K562 (cell line): ENCODE results near the gene ORC5. TPM values are rescaled to one million over a fixed set of nuclear protein-coding genes. Genes with fewer than 3 reads are reported as not detected.

Experiments
- ATAC-seq: fragments of 200-7000 bp; cut with Tn5 transposase; 3 replicates; pipeline ENCODE4 v1.9.1; 2020; ENCODE audit warnings: moderate library complexity
- BruUV-seq: library from RNA; stranded (reverse); fragments of 400-500 nt; replicated peaks from 2 replicates; lab custom pipeline; 2021; lab: Mats Ljungman, UMichigan
- CTCF ChIA-PET: fragments of 300-600 bp; formaldehyde crosslinking; extraction: SDS; loops from one replicate; lab custom pipeline; 2021; ENCODE audit warnings: low intra/inter-chr PET ratio; lab: Yijun Ruan, JAX
- POLR2A ChIA-PET: fragments of 300-600, 350-650 bp; sonication (Branson Sonifier 250); formaldehyde crosslinking; extraction: SDS; loops from one replicate; lab custom pipeline; 2021; ENCODE audit warnings: antibody characterized with exemption, inconsistent platforms; lab: Yijun Ruan, JAX
- DNase-seq, 4 experiments: peaks; one replicate each; pipeline versions ENCODE4 v3.0.0 to v3.0.0-alpha.2; 2011 to 2018; ENCODE audit warnings: low spot score in 3 of 4, mixed read lengths in 3 of 4; ENCODE audit errors: extremely low read depth in 1 of 4
- FAIRE-seq: peaks from 2 replicates; lab custom pipeline; 2011; peaks lifted over from hg19 to GRCh38; lab: Jason Lieb, UNC
- H2AFZ ChIP-seq: 2 replicates; pipeline ENCODE4 v1.6.0; 2011; ENCODE audit warnings: low read depth, low read length, control low read depth, inconsistent platforms
- H3K27ac ChIP-seq: fragments of 200-600 bp; 3 replicates; pipeline ENCODE4 v1.8.0; 2011; ENCODE audit warnings: low read depth, mild to moderate bottlenecking, control low read depth, inconsistent platforms, low read length, moderate library complexity, mixed read lengths; ENCODE audit errors: extremely low read depth
- H3K27me3 ChIP-seq, 2 experiments: fragments of 300-600 bp in 1 of 2; 2 replicates in 1 of 2; 3 replicates in 1 of 2; pipeline versions ENCODE4 v1.6.0 to v1.8.0; 2011; ENCODE audit warnings: inconsistent platforms in 2 of 2, low read length in 2 of 2, mild to moderate bottlenecking in 1 of 2, mixed read lengths in 1 of 2, moderate library complexity in 1 of 2; ENCODE audit not compliant: control insufficient read depth in 2 of 2, insufficient read depth in 2 of 2
- H3K36me3 ChIP-seq: fragments of 300-600 bp; 3 replicates; pipeline ENCODE4 v1.8.0; 2011; ENCODE audit warnings: mild to moderate bottlenecking, low read length, inconsistent platforms; ENCODE audit not compliant: control insufficient read depth, insufficient read depth
- H3K4me1 ChIP-seq, 2 experiments: fragments of 200-600 bp in 1 of 2; replicated peaks in 1 of 2; 2 replicates in 1 of 2; 3 replicates in 1 of 2; pipeline versions ENCODE4 v1.5.1 to v1.8.0; 2011; ENCODE audit warnings: inconsistent platforms in 2 of 2, low read length in 2 of 2, mild to moderate bottlenecking in 1 of 2, mixed read lengths in 1 of 2, moderate library complexity in 1 of 2; ENCODE audit not compliant: control insufficient read depth in 2 of 2, insufficient read depth in 2 of 2
- H3K4me2 ChIP-seq: 2 replicates; pipeline ENCODE4 v1.6.1; 2011; ENCODE audit warnings: low read length, control low read depth, inconsistent platforms, mixed read lengths; ENCODE audit not compliant: insufficient read depth
- H3K4me3 ChIP-seq: fragments of 200-600 bp; sonication (generic), shearing (Covaris generic); 2 replicates; pipeline ENCODE4 v1.5.1; 2016; ENCODE audit warnings: control low read depth, inconsistent platforms
- H3K79me2 ChIP-seq: fragments of 200-600 bp; 3 replicates; pipeline ENCODE4 v1.8.0; 2011; ENCODE audit warnings: low read length, inconsistent platforms; ENCODE audit not compliant: control insufficient read depth, insufficient read depth
- H3K9ac ChIP-seq, 2 experiments: 2 replicates each; pipeline versions ENCODE4 v1.6.0 to v1.6.1; 2011; ENCODE audit warnings: low read depth in 2 of 2, low read length in 2 of 2, control low read depth in 1 of 2, inconsistent platforms in 1 of 2, mild to moderate bottlenecking in 1 of 2, mixed read lengths in 1 of 2; ENCODE audit not compliant: insufficient read depth in 1 of 2
- H3K9me1 ChIP-seq: one replicate; pipeline ENCODE4 v1.6.0; 2011; ENCODE audit warnings: inconsistent platforms, mild to moderate bottlenecking, low read length, moderate library complexity; ENCODE audit not compliant: control insufficient read depth, insufficient read depth
- H3K9me3 ChIP-seq: replicated peaks from 2 replicates; pipeline ENCODE4 v1.5.1; 2011; ENCODE audit warnings: low read depth, low read length, inconsistent platforms; ENCODE audit not compliant: control insufficient read depth, insufficient read depth
- H4K20me1 ChIP-seq: replicated peaks from 2 replicates; pipeline ENCODE4 v1.6.1; 2011; ENCODE audit warnings: low read length, inconsistent platforms, mixed read lengths; ENCODE audit not compliant: control insufficient read depth, insufficient read depth
- ATF2 ChIP-seq: sonication (generic); formaldehyde crosslinking; IDR thresholded peaks from 2 replicates; pipeline ENCODE4 v1.8.1; 2022; ENCODE audit warnings: missing genetic modification reagents
- ATF7 ChIP-seq: fragments of 450-650 bp; IDR thresholded peaks from 2 replicates; pipeline ENCODE4 v1.7.1; 2014; ENCODE audit warnings: mild to moderate bottlenecking, moderate library complexity
- CHD2 ChIP-seq: IDR thresholded peaks from 2 replicates; pipeline ENCODE4 v1.6.1; 2011; ENCODE audit warnings: low read depth, low read length
- E2F5 ChIP-seq: sonication (generic); formaldehyde crosslinking; IDR thresholded peaks from 2 replicates; pipeline ENCODE4 v1.8.0; 2022; ENCODE audit warnings: mild to moderate bottlenecking, missing genetic modification reagents
- HINFP ChIP-seq: fragments of 450-650 bp; conservative IDR thresholded peaks from 2 replicates; pipeline ENCODE4 v1.6.1; 2016; ENCODE audit warnings: missing genetic modification characterization, low read depth, mild to moderate bottlenecking, control low read depth, missing compliant biosample characterization
- HMBOX1 ChIP-seq: sonication (generic); IDR thresholded peaks from 2 replicates; pipeline ENCODE4 v1.6.1; 2016
- HMG20B ChIP-seq: fragments of 250-450 bp; sonication (Bioruptor Pico); IDR thresholded peaks from 2 replicates; pipeline ENCODE4 v1.5.0; 2021; ENCODE audit warnings: mild to moderate bottlenecking
- IRF2 ChIP-seq: sonication (generic); formaldehyde crosslinking; IDR thresholded peaks from 2 replicates; pipeline ENCODE4 v1.8.1; 2022; ENCODE audit warnings: mild to moderate bottlenecking, missing genetic modification reagents
- MCM3 ChIP-seq: fragments of 450-650 bp; IDR thresholded peaks from 2 replicates; pipeline ENCODE4 v1.6.1; 2016
- NBN ChIP-seq: fragments of 450-650 bp; IDR thresholded peaks from 2 replicates; pipeline ENCODE4 v1.6.1; 2016; ENCODE audit warnings: low read depth, mild to moderate bottlenecking
- NR1H2 ChIP-seq: sonication (generic); formaldehyde crosslinking; IDR thresholded peaks from 2 replicates; pipeline ENCODE4 v1.4.0; 2020; ENCODE audit warnings: mild to moderate bottlenecking, missing genetic modification reagents
- PHB ChIP-seq: fragments of 250-450 bp; sonication (Bioruptor Pico); IDR thresholded peaks from 2 replicates; pipeline ENCODE4 v1.5.0; 2021
- RB1 ChIP-seq: fragments of 450-650 bp; IDR thresholded peaks from 2 replicates; pipeline ENCODE4 v1.6.1; 2017; ENCODE audit warnings: low read depth, mild to moderate bottlenecking
- TBP ChIP-seq: optimal IDR thresholded peaks from 2 replicates; pipeline ENCODE3; 2011; ENCODE audit warnings: low read depth, low read length, improper control_type of control experiment
- ZNF280A ChIP-seq: fragments of 450-650 bp; IDR thresholded peaks from 2 replicates; pipeline ENCODE4 v1.6.1; 2018; ENCODE audit warnings: mild to moderate bottlenecking, low read depth; ENCODE audit not compliant: partially characterized antibody
- WGBS: fragments of 100-300 bp; shearing (Covaris generic); methylation state at CpG from one replicate; pipeline ENCODE4 v1.1.6; 2016; ENCODE audit warnings: low coverage, mixed read lengths; ENCODE audit not compliant: insufficient coverage; ENCODE audit errors: missing lambda C conversion rate; 5-methylcytosine and 5-hydroxymethylcytosine counted together
- in situ Hi-C: fragments of 300-500 bp; cut with MboI; formaldehyde crosslinking; loops from 4 replicates; pipeline ENCODE4 v1.15.0; 2018; ENCODE audit warnings: inconsistent platforms, mixed read lengths
- intact Hi-C: fragments of 100-400 bp; cut with micrococcal nuclease; formaldehyde crosslinking; loops from 2 replicates; pipeline ENCODE4 v1.14.2; 2022
- polyA plus RNA-seq, 8 experiments: library from polyadenylated mRNA; depleted of rRNA in 4 of 8; stranded (reverse) in 5 of 8; unstranded in 3 of 8; fragments of >200 nt; fragmentation: Nextera tagmentation in 2 of 8; fragmentation: Illumina TruSeq in 1 of 8; extraction: Ambion mirVana in 2 of 8; extraction: Trizol in 1 of 8; gene quantifications; 2 replicates each; pipeline versions ENCODE4 v1.2.1 to v1.2.3, GENCODE V29; 2011 to 2014; ENCODE audit warnings: inconsistent platforms in 1 of 8, missing spikeins in 1 of 8
- total RNA-seq, 7 experiments: library from RNA; depleted of rRNA in 6 of 7; stranded (reverse); fragments of >200 nt in 6 of 7; fragmentation: Illumina TruSeq in 2 of 7; extraction: Trizol in 2 of 7; gene quantifications; 2 replicates each; pipeline versions ENCODE4 v1.2.1 to v1.2.3, GENCODE V29; 2011 to 2021; ENCODE audit warnings: low replicate concordance in 1 of 7

The ORC5 gene
- total and polyA plus RNA-seq, 9 of the 15 experiments (the other 6 are each of a cell fraction or from before 2014, with no cell fraction given), result 29.8 to 136 (median 54.8) TPM

GRCh38 chr7:104206841-104207240, 972 bp downstream of the ORC5 start (continued):
- no peak for TF ChIP-seq NBN
- no peak for TF ChIP-seq HMG20B (CRISPR knock-in tag)

GRCh38 chr7:104198673-104199278, 9.0 kb downstream of the ORC5 start:
- Histone ChIP-seq H3K9ac (no peak overlapping the region), H3K4me2 (no peak overlapping the region), H3K27ac (no peak overlapping the region), H4K20me1 (no peaks in the 10 kb centered on the region), H3K36me3 (peaks cover 97% of the 10 kb centered on the region), H3K79me2 (peaks cover 15% of the 10 kb centered on the region), H3K27me3 (no peaks in the 10 kb centered on the region), H3K9me1 (no peaks in the 10 kb centered on the region), H3K4me3 (no peak overlapping the region), H3K4me1 (no peaks in the 10 kb centered on the region), H3K9me3 (peaks cover 10% of the 10 kb centered on the region), H2AFZ (no peak overlapping the region)
- ChIA-PET POLR2A (no interaction called here), CTCF (no interaction called here)
- WGBS, result 91% methylated on average over 6 of the region's 6 CpGs
- peak in 1 of 4 experiments; percentile 32 for DNase-seq
- intact Hi-C loops, result no loop called here
- ATAC-seq, result no peak; the same call in 2 of the 3 replicates
- BruUV-seq, result no TSS peak
- FAIRE-seq, result no peak
- in situ Hi-C loops, result no loop called here
- TF ChIP-seq MCM3, result no peak
- no peak for TF ChIP-seq HINFP (tag)
- TF ChIP-seq PHB (CRISPR knock-in tag), result no peak
- no peak for TF ChIP-seq HMBOX1
- no peak for TF ChIP-seq RB1
- TF ChIP-seq CHD2, result no peak
- peak; percentile 85 for TF ChIP-seq ZNF280A
- no peak for TF ChIP-seq ATF7
- no peak for TF ChIP-seq E2F5 (CRISPR knock-in tag)
- TF ChIP-seq NR1H2 (CRISPR knock-in tag), result no peak
- TF ChIP-seq ATF2 (CRISPR knock-in tag), result no peak
- no peak for TF ChIP-seq TBP
- TF ChIP-seq IRF2 (CRISPR knock-in tag), result no peak
